ENCODE measurements around the gene NELFCD. TPM values are rescaled to one million over a fixed set of nuclear protein-coding genes. Genes with fewer than 3 reads are reported as not detected.

Gene NELFCD
- polyA plus RNA-seq, 1 donor (not counting 4 experiments of a cell fraction or from before 2014, with no cell fraction given) = 68.5 TPM

GRCh38 chr20:58987790-58988564 lies 6.9 kb downstream of the NELFCD start:
- no peaks in the 10 kb centered on the region for H3K27me3 ChIP-seq (ENCODE audit: control insufficient read depth, extremely low read depth, insufficient read depth, low read length)
- H3K79me2 ChIP-seq (ENCODE audit: control insufficient read depth, insufficient read depth, low read length) = peaks cover 29% of the 10 kb centered on the region
- no peak overlapping the region for H3K4me3 ChIP-seq (ENCODE audit: control insufficient read depth in 2 of 3, extremely low read depth in 1 of 3, insufficient read depth in 2 of 3, low read depth in 1 of 3, low read length in 3 of 3)
- H2AFZ ChIP-seq (ENCODE audit: control insufficient read depth, low read length) = no peak overlapping the region
- peaks cover 5% of the 10 kb centered on the region for H4K20me1 ChIP-seq (ENCODE audit: control insufficient read depth, extremely low read depth, insufficient read depth, low read length)
- H3K27ac ChIP-seq (ENCODE audit: control insufficient read depth, insufficient read depth, low read length) = no peak overlapping the region
- H3K9me3 ChIP-seq (ENCODE audit: control insufficient read depth, low read depth, low read length) = no peaks in the 10 kb centered on the region
- no peak overlapping the region for H3K9ac ChIP-seq (ENCODE audit: control insufficient read depth, extremely low read depth, insufficient read depth, low read length)
- FAIRE-seq = no peak
- no peaks in the 10 kb centered on the region for H3K4me1 ChIP-seq (ENCODE audit: control insufficient read depth, extremely low read depth, insufficient read depth, low read length)
- H3K4me2 ChIP-seq (ENCODE audit: control insufficient read depth, extremely low read depth, insufficient read depth, low read depth, low read length) = no peak overlapping the region
- peaks cover 31 to 46% of the 10 kb centered on the region in 2 experiments for H3K36me3 ChIP-seq (ENCODE audit: control insufficient read depth in 2 of 2, extremely low read depth in 1 of 2, insufficient read depth in 2 of 2, low read length in 2 of 2)
- TF ChIP-seq EZH2 (IDR thresholded peaks at IDR 0.05; ENCODE audit: low read length) = no peak
- TF ChIP-seq, protein P1, sequence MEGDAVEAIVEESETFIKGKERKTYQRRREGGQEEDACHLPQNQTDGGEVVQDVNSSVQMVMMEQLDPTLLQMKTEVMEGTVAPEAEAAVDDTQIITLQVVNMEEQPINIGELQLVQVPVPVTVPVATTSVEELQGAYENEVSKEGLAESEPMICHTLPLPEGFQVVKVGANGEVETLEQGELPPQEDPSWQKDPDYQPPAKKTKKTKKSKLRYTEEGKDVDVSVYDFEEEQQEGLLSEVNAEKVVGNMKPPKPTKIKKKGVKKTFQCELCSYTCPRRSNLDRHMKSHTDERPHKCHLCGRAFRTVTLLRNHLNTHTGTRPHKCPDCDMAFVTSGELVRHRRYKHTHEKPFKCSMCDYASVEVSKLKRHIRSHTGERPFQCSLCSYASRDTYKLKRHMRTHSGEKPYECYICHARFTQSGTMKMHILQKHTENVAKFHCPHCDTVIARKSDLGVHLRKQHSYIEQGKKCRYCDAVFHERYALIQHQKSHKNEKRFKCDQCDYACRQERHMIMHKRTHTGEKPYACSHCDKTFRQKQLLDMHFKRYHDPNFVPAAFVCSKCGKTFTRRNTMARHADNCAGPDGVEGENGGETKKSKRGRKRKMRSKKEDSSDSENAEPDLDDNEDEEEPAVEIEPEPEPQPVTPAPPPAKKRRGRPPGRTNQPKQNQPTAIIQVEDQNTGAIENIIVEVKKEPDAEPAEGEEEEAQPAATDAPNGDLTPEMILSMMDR (optimal IDR thresholded peaks at IDR 0.05 in 1 of 3, IDR thresholded peaks at IDR 0.05 in 1 of 3, conservative IDR thresholded peaks at IDR 0.05 in 1 of 3; ENCODE audit: extremely low read depth in 1 of 3, insufficient read depth in 2 of 3, low read length in 3 of 3) = no peak
- no peaks in the 10 kb centered on the region for H3K9me1 ChIP-seq (ENCODE audit: control insufficient read depth, extremely low read depth, insufficient read depth, low read length)
- dilution Hi-C loops (cut with MboI; ENCODE audit: extremely low pct_ligation_motif_present, low sequenced_read_pairs) = no loop called here
- no peak for DNase-seq (ENCODE audit: low read depth, low spot score)

- Histone ChIP-seq H3K9me3 (ENCODE audit: control insufficient read depth, low read depth, low read length) (no peaks in the 10 kb centered on the region), H3K4me2 (ENCODE audit: control insufficient read depth, extremely low read depth, insufficient read depth, low read depth, low read length) (no peak overlapping the region), H3K4me3 (ENCODE audit: control insufficient read depth in 2 of 3, extremely low read depth in 1 of 3, insufficient read depth in 2 of 3, low read depth in 1 of 3, low read length in 3 of 3) (no peak overlapping the region), H3K4me1 (ENCODE audit: control insufficient read depth, extremely low read depth, insufficient read depth, low read length) (no peaks in the 10 kb centered on the region), H3K9ac (ENCODE audit: control insufficient read depth, extremely low read depth, insufficient read depth, low read length) (no peak overlapping the region), H3K27me3 (ENCODE audit: control insufficient read depth, extremely low read depth, insufficient read depth, low read length) (no peaks in the 10 kb centered on the region), H3K79me2 (ENCODE audit: control insufficient read depth, insufficient read depth, low read length) (peaks cover 25% of the 10 kb centered on the region), H2AFZ (ENCODE audit: control insufficient read depth, low read length) (no peak overlapping the region), H3K27ac (ENCODE audit: control insufficient read depth, insufficient read depth, low read length) (no peak overlapping the region), H3K9me1 (ENCODE audit: control insufficient read depth, extremely low read depth, insufficient read depth, low read length) (no peaks in the 10 kb centered on the region), H3K36me3 (ENCODE audit: control insufficient read depth in 2 of 2, extremely low read depth in 1 of 2, insufficient read depth in 2 of 2, low read length in 2 of 2) (peaks cover 35 to 52% of the 10 kb centered on the region in 2 experiments), H4K20me1 (ENCODE audit: control insufficient read depth, extremely low read depth, insufficient read depth, low read length) (peaks cover 5% of the 10 kb centered on the region)
- no peak for TF ChIP-seq EZH2 (IDR thresholded peaks at IDR 0.05; ENCODE audit: low read length)
- TF ChIP-seq, protein P1 (optimal IDR thresholded peaks at IDR 0.05 in 1 of 3, IDR thresholded peaks at IDR 0.05 in 1 of 3, conservative IDR thresholded peaks at IDR 0.05 in 1 of 3; ENCODE audit: extremely low read depth in 1 of 3, insufficient read depth in 2 of 3, low read length in 3 of 3) = no peak
- DNase-seq (ENCODE audit: low read depth, low spot score) (no peak), FAIRE-seq (no peak)
- dilution Hi-C loops (cut with MboI; ENCODE audit: extremely low pct_ligation_motif_present, low sequenced_read_pairs) = no loop called here
These were observed 7.5 kb downstream of the NELFCD start for GRCh38 chr20:58988565-58988882.

All from keratinocyte (primary cell).